Breast epithelium (tissue), 4 donors: ENCODE results near the gene CIB2. TPM values are rescaled to one million over a fixed set of nuclear protein-coding genes. Genes with fewer than 3 reads are reported as not detected.

ENCODE experiments used
- DNase-seq, 2 donors: peaks; one replicate each; pipeline ENCODE4 v3.0.0-alpha.2; 2019; ENCODE audit warnings: low spot score in 2 of 2
- H3K27ac ChIP-seq, 2 donors: fragments of 200-600 bp; sonication (generic) in 1 of 2; one replicate each; pipeline ENCODE4 v1.5.1; 2016 to 2019; ENCODE audit warnings: mild to moderate bottlenecking in 1 of 2
- H3K27me3 ChIP-seq, 2 donors: fragments of 200-600 bp; sonication (generic) in 1 of 2; one replicate each; pipeline versions ENCODE4 v1.5.1 to v1.6.0; 2017 to 2019; ENCODE audit warnings: control low read depth in 1 of 2, mild to moderate bottlenecking in 1 of 2
- H3K36me3 ChIP-seq: fragments of 200-600 bp; one replicate; pipeline ENCODE4 v1.5.1; 2019
- H3K4me1 ChIP-seq, 2 donors: fragments of 200-600 bp; sonication (generic); one replicate each; pipeline ENCODE4 v1.5.1; 2016 to 2019; ENCODE audit warnings: control low read depth in 1 of 2
- H3K4me3 ChIP-seq, 3 donors: fragments of 200-600 bp; sonication (generic); 1 replicate in 2 of 3; 2 replicates in 1 of 3; pipeline ENCODE4 v1.5.1; 2016 to 2019; ENCODE audit warnings: mild to moderate bottlenecking in 3 of 3, moderate library complexity in 2 of 3
- H3K9me3 ChIP-seq, 2 donors: fragments of 200-600 bp; sonication (generic) in 1 of 2; one replicate each; pipeline ENCODE4 v1.5.1; 2016 to 2019; ENCODE audit warnings: control low read depth in 1 of 2
- POLR2A ChIP-seq: fragments of 450-650 bp; IDR thresholded peaks from one replicate; pipeline ENCODE4 v1.6.1; 2016; ENCODE audit warnings: antibody characterized with exemption, mild to moderate bottlenecking, moderate library complexity
- POLR2AphosphoS5 ChIP-seq, 3 donors: sonication (generic); formaldehyde crosslinking; IDR thresholded peaks; one replicate each; pipeline ENCODE4 v1.6.1; 2017; ENCODE audit warnings: antibody characterized with exemption in 3 of 3
- intact Hi-C: fragments of 100-400 bp; cut with DNase I; formaldehyde crosslinking; loops from one replicate; pipeline ENCODE4 v1.15.1; 2023; ENCODE audit warnings: low total_unique reads
- total RNA-seq, 3 donors: library from RNA; depleted of rRNA; stranded (reverse); fragments of >200 nt; gene quantifications; one replicate each; pipeline ENCODE4 v1.1.0, GENCODE V29; 2016
- TF ChIP-seq, protein P1 (sequence below), 3 donors: fragments of 450-650 bp; IDR thresholded peaks; one replicate each; pipeline ENCODE4 v1.5.1; 2016 to 2017; ENCODE audit warnings: antibody characterized with exemption in 3 of 3, mild to moderate bottlenecking in 3 of 3, moderate library complexity in 3 of 3

CIB2 gene
- total RNA-seq, 3 donors from 2014 or later, result 2.9 to 5.8 (median 4.9) TPM

GRCh38 chr15:78071383-78071782, 59.9 kb downstream of the CIB2 start:
- DNase-seq, result no peak
- H3K4me1 ChIP-seq, result peaks cover 0 to 22% of the 10 kb centered on the region in 2 donors
- H3K27me3 ChIP-seq, result no peaks in the 10 kb centered on the region
- intact Hi-C loops, result no loop called here
- TF ChIP-seq POLR2AphosphoS5 (IDR thresholded peaks at IDR 0.05) (no peak), POLR2A (no peak)
- TF ChIP-seq, protein P1, sequence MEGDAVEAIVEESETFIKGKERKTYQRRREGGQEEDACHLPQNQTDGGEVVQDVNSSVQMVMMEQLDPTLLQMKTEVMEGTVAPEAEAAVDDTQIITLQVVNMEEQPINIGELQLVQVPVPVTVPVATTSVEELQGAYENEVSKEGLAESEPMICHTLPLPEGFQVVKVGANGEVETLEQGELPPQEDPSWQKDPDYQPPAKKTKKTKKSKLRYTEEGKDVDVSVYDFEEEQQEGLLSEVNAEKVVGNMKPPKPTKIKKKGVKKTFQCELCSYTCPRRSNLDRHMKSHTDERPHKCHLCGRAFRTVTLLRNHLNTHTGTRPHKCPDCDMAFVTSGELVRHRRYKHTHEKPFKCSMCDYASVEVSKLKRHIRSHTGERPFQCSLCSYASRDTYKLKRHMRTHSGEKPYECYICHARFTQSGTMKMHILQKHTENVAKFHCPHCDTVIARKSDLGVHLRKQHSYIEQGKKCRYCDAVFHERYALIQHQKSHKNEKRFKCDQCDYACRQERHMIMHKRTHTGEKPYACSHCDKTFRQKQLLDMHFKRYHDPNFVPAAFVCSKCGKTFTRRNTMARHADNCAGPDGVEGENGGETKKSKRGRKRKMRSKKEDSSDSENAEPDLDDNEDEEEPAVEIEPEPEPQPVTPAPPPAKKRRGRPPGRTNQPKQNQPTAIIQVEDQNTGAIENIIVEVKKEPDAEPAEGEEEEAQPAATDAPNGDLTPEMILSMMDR (IDR thresholded peaks at IDR 0.05), result no peak
- peak overlapping the region; percentile 91 to 95 for H3K27ac ChIP-seq
- H3K4me3 ChIP-seq, result peak overlapping the region in 1 of 3 donors; percentile 43
- no peaks in the 10 kb centered on the region for H3K9me3 ChIP-seq
- H3K36me3 ChIP-seq, result no peaks in the 10 kb centered on the region

DNA sequence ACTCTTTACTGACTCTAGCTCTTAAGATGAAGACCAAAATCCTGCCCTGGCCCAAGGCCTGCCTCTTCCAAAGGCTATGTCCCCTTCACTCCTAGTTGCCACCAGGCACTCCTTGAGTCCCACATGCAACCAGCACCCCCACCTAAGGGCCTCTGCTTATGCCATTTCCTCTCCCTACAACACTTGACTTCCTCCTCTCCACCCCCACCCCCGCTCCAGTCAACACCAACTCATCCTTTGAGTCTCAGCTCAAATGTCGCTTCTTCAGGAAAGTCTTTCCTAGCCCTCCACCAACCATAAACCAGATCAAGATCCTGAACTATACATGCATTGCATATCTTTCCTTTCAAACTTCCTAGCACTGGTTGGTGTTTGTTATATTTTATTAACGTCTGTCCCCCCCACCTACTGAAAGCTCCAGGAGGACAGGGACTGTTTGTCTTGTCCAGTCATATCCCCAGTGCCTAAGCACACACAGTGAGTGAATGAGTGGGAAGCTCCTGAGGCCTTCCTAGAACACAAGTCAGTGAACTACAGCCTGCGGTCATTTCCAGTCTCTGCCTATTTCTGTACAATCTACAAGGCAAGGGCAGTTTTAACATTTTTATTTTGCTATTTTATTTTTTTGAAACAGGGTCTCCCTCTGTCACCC, 61.1 kb downstream of the CIB2 start:
- H3K27me3 ChIP-seq, result no peaks in the 10 kb centered on the region
- intact Hi-C loops, result no loop called here
- H3K27ac ChIP-seq, result peak overlapping the region; percentile 91 to 95
- DNase-seq, result no peak
- H3K36me3 ChIP-seq, result no peaks in the 10 kb centered on the region
- H3K4me3 ChIP-seq, result peak overlapping the region in 1 of 3 donors; percentile 2
- H3K9me3 ChIP-seq, result no peaks in the 10 kb centered on the region
- TF ChIP-seq POLR2AphosphoS5 (IDR thresholded peaks at IDR 0.05) (no peak), POLR2A (no peak)
- TF ChIP-seq, protein P1 (IDR thresholded peaks at IDR 0.05), result no peak
- peaks cover 5 to 33% of the 10 kb centered on the region in 2 donors for H3K4me1 ChIP-seq

GRCh38 chr15:78069462-78070029, 61.7 kb downstream of the CIB2 start:
- H3K36me3 ChIP-seq, result no peaks in the 10 kb centered on the region
- H3K4me1 ChIP-seq, result peaks cover 5 to 39% of the 10 kb centered on the region in 2 donors
- H3K4me3 ChIP-seq, result peak overlapping the region in 1 of 3 donors; percentile 2
- peak overlapping the region; percentile 91 to 95 for H3K27ac ChIP-seq
- intact Hi-C loops, result loop anchor here (1.0 kb wide), 1 partner anchor 20 kb away; no protein-coding TSS in a partner anchor
- no peak for DNase-seq
- TF ChIP-seq POLR2AphosphoS5 (IDR thresholded peaks at IDR 0.05) (no peak), POLR2A (no peak)
- TF ChIP-seq, protein P1 (IDR thresholded peaks at IDR 0.05), result no peak
- H3K9me3 ChIP-seq, result no peaks in the 10 kb centered on the region
- no peaks in the 10 kb centered on the region for H3K27me3 ChIP-seq

DNA sequence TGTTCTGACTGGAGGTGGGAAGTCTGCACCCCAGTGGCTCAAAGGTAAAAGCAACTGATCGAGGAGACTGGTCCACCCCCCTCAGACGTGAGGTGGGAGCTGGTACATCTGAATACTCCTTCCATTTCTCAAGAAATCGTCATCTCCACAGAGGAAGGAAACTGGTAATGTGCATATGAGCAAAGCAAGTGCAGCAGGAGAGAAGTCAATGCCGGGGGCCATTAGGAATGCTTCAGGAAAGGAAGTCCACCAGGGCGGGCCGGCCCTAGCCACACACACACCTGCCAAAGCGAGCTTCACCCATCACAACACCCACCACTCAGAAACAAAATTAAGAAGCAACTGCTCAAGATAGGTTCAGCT, 62.2 kb downstream of the CIB2 start:
- TF ChIP-seq POLR2AphosphoS5 (IDR thresholded peaks at IDR 0.05) (no peak), POLR2A (no peak)
- TF ChIP-seq, protein P1 (IDR thresholded peaks at IDR 0.05), result no peak
- H3K9me3 ChIP-seq, result no peaks in the 10 kb centered on the region
- H3K27ac ChIP-seq, result peak overlapping the region; percentile 91 to 95
- DNase-seq, result no peak
- H3K27me3 ChIP-seq, result no peaks in the 10 kb centered on the region
- no peaks in the 10 kb centered on the region for H3K36me3 ChIP-seq
- intact Hi-C loops, result loop anchor here (1.0 kb wide), 1 partner anchor 20 kb away; no protein-coding TSS in a partner anchor
- H3K4me3 ChIP-seq, result peak overlapping the region in 1 of 3 donors; percentile 2
- peaks cover 5 to 39% of the 10 kb centered on the region in 2 donors for H3K4me1 ChIP-seq
